DMS53 treated with DMSO at 0.1 percent for 48 hours (cell line): ENCODE data around the gene DNTT.

Experiments used
- DNase-seq: peaks from one replicate; lab custom pipeline; 2025; ENCODE audit not compliant: unreplicated experiment; lab: John Stamatoyannopoulos, UW

Gene DNTT

GRCh38 chr10:96304230-96304629 is at the start of gene DNTT:
Gene DNTT, plus strand, starts transcription at chr10:96304434. Its CDS starts 64 bp downstream, at chr10:96304498.
- no peak for DNase-seq

GRCh38 chr10:96254976-96255375 is 49.3 kb upstream of the DNTT start:
- no peak for DNase-seq

- no peak for DNase-seq
Measured at GRCh38 chr10:96255549-96256333, 48.5 kb upstream of the DNTT start.

- no peak for DNase-seq
Measured at GRCh38 chr10:96257944-96258343, 46.3 kb upstream of the DNTT start.

GRCh38 chr10:96259150-96259549 is 45.1 kb upstream of the DNTT start:
- no peak for DNase-seq

- DNase-seq: no peak
Measured at GRCh38 chr10:96260014-96260413, 44.2 kb upstream of the DNTT start.

- no peak for DNase-seq
Measured at GRCh38 chr10:96261132-96261531, 43.1 kb upstream of the DNTT start.

- no peak for DNase-seq
Measured at GRCh38 chr10:96261930-96262329, 42.3 kb upstream of the DNTT start.

- DNase-seq: no peak
Measured at GRCh38 chr10:96263176-96263575, 41.1 kb upstream of the DNTT start.

GRCh38 chr10:96263669-96264068 is 40.6 kb upstream of the DNTT start:
- no peak for DNase-seq

- DNase-seq: no peak
Measured at GRCh38 chr10:96264938-96265337, 39.3 kb upstream of the DNTT start.

GRCh38 chr10:96266118-96266770 is 38.0 kb upstream of the DNTT start:
- DNase-seq: no peak

- no peak for DNase-seq
Measured at GRCh38 chr10:96267234-96267705, 37.0 kb upstream of the DNTT start.

GRCh38 chr10:96268341-96268909 is 35.8 kb upstream of the DNTT start:
- no peak for DNase-seq

GRCh38 chr10:96269438-96270300 is 34.6 kb upstream of the DNTT start:
- no peak for DNase-seq

GRCh38 chr10:96270571-96270970 is 33.7 kb upstream of the DNTT start:
- no peak for DNase-seq

GRCh38 chr10:96271016-96271815 is 33.0 kb upstream of the DNTT start, which contains the start of gene BLNK:
Gene BLNK, minus strand, starts transcription at chr10:96271569. Its CDS starts 171 bp downstream, at chr10:96271398.
- DNase-seq: peak; percentile 21

- DNase-seq: no peak
Measured at GRCh38 chr10:96272316-96273280, 31.6 kb upstream of the DNTT start.
